HG03469 (cell line): ENCODE results near the gene EIF5A2.
A peak's percentile ranks its signal among the peaks of the same experiment; 100 is the strongest.
"Not testable (repeated sequence)": the region's sequence is repeated elsewhere in the genome, so short reads cannot be mapped to it uniquely, and the experiment has no call there.

Source experiments
- ATAC-seq: cut with Tn5 transposase; IDR thresholded peaks from one replicate; pipeline ENCODE4 v1.9.1; 2021; ENCODE audit warnings: mild to moderate bottlenecking, moderate library complexity, moderate number of reproducible peaks; ENCODE audit not compliant: unreplicated experiment

Gene EIF5A2

DNA sequence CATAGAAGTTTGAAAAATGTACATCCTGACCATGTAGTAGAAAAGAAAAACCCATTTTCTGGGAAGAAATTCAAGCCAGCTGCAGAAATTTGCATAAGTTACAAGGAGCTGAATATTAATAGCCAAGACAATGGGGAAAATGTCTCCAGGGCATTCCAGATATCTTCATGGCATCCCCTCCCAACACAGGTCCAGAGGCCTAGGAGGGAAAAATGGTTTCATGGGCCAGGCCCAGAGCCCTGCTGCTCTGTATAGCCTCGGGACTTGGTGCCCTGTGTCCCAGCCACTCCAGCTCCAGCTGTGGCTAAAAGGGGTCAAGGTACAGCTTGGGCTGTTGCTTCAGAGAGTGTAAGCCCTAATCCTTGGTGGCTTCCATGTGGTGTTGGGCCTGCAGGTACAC lies 11.2 kb downstream of the EIF5A2 start:
- ATAC-seq = not testable (repeated sequence)

DNA sequence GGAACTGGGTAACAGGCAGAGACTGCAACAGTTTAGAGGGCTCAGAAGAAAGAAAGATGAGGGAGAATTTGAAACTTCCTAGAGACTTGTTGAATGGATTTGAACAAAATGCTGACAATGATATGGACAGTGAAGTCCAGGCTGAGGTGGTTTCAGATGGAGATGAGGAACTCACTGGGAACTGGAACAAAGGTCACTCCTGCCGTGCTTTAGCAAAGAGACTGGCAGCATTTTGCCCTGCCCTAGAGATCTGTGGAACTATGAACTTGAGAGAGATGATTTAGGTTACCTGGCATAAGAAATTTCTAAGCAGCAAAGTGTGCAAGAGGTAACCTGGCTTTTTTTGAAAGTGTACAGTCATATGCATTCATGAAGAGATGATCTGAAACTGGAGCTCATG lies 11.7 kb downstream of the EIF5A2 start:
- ATAC-seq = no peak

DNA sequence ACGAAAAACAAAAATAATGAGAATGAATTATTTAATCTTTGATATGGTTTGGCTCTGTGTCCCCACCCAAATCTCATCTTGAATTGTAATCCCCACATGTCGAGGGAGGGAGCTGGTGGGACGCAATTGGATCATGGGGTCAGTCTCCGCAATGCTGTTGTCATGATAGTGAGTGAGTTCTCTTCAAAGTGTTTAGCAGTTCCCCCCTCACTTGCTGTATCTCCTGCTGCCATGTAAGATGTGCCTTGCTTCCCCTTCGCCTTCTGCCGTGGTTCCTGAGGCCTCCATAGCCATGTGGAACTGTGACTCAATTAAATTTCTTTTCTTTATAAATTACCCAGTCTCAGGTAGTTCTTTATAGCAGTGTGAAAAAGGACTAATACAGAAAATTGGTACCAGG lies 12.1 kb downstream of the EIF5A2 start:
- ATAC-seq = not testable (repeated sequence)

DNA sequence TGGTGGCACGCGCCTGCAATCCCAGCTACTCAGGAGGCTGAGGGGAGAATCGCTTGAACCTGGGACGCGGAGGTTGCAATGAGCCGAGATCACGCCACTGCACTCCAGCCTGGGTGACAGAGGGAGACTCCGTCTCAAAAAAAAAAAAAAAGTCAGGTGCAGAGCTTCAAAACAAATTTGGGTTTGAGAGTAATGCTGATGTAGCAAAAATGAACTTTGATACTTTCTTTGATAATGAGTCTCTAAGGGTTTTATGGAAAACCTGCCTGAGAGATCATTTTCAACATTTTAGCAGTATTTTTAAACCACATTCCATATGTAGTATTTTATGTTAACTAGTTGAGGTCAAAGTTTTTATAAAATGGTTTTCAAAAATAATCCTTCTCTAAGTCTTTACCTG lies 14.5 kb downstream of the EIF5A2 start:
- no peak for ATAC-seq

DNA sequence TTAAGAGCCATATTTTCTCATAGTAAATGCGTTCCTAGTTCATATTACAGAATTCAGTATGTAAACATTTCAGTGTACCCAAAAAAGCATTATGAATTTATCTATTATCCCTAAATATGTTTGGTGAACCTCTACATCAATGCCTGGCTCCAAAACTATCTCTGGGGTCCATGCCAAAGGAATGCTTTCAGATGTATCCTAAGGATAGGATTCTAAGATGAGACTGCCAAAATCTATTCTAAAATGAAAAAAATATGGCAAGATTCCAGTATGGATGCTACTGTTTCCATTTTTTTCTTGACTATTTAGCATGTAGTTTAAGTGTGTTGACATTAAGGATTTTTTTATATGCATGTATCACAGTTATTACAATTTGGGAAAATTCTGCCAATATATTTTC lies 18.8 kb downstream of the EIF5A2 start:
- ATAC-seq = no peak

DNA sequence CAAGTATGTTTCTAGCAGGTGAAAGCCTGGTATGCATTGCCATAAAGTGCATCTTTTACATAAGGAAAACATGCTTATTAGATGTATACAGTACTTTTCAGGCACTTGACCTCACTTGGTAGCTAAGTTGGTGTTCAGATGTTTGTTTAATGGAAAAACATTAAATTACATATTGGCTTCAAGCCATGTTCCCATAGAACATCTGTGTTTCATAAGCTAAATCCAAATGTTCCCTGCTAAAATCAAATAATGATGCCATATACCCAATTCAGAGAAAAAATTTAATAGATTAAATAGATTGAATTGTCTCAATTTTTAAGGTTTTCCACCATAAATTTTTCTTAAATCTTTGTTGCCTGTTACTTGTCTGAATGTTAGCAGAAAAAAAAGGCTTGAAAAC lies 19.3 kb downstream of the EIF5A2 start:
- ATAC-seq = no peak

DNA sequence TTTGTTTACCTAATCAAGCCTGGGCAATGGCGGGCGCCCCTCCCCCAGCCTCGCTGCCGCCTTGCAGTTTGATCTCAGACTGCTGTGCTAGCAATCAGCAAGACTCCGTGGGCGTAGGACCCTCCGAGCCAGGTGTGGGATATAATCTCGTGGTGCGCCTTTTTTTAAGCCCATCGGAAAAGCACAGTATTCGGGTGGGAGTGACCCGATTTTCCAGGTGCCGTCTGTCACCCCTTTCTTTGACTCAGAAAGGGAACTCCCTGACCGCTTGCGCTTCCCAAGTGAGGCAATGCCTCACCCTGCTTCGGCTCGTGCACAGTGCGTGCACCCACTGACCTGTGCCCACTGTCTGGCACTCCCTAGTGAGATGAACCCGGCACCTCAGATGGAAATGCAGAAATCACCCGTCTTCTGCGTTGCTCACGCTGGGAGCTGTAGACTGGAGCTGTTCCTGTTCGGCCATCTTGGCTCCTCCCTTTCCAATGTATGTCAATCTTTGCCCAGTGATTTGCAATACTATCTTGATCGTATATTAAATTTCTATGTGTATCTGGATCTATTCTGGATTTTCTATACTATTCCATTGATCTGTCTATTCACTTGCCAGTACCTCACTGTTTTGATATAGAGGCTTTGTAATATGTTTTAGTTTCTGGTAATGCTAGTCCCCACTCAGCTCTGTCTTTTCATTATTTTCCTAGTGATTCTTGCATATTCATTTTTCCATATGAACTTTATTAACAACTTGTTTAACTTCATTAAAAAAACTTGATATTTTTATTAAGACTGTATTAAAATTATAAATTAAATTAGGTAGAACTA lies 24.1 kb downstream of the EIF5A2 start:
- not testable (repeated sequence) for ATAC-seq

DNA sequence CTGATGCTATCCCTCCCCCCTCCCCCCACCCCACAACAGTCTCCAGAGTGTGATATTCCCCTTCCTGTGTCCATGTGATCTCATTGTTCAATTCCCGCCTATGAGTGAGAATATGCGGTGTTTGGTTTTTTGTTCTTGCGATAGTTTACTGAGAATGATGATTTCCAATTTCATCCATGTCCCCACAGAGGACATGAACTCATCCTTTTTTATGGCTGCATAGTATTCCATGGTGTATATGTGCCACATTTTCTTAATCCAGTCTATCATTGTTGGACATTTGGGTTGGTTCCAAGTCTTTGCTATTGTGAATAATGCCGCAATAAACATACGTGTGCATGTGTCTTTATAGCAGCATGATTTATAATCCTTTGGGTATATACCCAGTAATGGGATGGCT lies 29.7 kb downstream of the EIF5A2 start:
- ATAC-seq = not testable (repeated sequence)

DNA sequence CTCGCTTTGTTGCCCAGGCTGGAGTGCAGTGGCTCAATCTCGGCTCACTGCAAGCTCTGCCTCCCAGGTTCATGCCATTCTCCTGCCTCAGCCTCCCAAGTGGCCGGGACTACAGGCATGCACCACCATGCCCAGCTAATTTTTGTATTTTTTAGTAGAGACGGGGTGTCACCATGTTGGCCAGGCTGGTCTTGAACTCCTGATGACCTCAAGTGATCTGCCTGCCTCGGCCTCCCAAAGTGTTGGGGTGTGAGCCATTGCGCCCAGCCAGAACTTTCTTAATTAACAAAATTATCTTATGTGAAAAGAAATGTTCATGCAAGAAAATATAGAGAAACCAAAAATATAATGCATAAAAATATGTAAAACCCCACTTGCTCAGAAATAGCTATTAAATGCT lies 31.1 kb downstream of the EIF5A2 start:
- ATAC-seq = not testable (repeated sequence)

DNA sequence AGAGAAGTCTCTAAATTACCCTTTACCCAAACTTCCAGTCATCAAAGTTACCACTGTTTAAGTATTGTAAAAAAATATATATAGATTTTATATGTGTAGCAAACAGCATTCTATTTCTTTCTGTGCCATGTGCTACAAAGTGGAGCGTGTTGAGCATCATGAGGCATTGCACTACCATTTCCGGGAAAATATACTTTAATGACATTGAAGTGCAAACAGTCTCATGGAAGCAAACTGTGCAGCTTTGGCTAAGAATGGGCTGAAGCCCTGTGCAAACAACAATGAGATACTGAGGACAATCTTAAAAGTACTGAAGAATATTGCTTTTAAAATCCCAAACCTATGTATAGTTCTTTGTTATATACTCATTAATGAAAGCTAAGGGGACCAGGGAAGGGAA lies 31.9 kb downstream of the EIF5A2 start:
- no peak for ATAC-seq

DNA sequence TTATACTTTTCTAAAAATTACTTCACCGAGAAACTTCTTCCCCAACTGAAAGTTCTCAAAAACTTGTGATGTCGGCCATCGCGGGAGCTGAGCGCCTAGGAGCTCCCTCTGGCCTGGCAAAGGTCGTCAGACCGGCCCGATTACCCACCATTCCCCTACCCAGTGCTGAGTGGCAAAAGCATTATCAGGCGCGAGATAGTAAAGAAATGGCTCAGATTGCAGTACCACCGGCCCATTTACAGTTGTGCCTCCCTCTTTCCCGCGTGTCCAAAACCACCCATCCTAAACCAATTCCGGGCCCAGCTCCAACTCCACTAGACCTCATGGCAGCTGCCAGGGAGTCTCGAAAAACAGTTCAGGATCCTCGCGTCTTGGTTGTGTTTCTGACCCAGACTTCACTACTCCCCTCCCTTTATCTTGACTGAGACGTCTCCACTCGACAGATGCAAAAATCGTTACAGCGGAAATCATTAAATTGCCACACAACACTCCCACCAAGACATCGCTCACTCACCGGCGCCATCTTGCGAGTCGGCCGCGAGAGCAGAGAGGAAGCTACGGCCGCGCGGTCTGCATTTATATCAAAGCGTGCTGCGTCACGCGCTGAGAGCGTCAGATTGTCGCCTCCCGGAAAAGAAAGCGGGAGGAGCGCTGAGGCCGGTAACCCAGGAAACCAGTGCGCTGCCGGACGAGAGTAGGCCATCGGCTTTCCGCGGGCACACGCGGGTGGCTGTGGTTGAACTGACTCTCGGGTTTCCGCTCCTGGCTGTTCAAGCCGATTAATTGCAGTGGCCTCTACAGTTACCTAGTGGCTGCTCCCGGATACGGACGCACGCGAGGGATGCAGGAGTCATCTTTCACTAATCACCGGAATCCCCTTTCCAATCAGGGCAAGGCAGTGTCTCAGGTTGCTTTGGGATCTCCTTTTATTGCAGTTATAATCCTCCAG lies 38.5 kb downstream of the EIF5A2 start, which contains the start of gene RPL22L1:
Gene RPL22L1 (minus strand): TSS at position 551 of the 949 bp plus-strand sequence. CDS start 28 bp downstream, at position 523.
- ATAC-seq = peak; percentile 95

DNA sequence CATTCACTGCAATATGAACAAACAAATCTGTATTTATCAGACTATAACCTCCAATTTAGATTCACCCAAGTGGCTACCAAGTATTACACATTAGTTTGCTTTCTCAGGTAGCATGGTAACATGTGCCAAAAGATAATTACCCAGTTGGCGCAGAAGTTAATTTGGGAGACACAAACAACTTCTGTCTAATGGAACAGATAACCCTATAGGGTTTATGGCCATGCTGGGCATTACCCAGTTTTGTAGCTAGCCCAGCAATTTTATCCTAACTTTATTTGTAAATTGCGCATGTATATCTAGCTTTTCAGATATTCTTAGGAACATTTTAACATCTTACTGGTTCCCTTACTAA lies 39.2 kb downstream of the EIF5A2 start:
- no peak for ATAC-seq

DNA sequence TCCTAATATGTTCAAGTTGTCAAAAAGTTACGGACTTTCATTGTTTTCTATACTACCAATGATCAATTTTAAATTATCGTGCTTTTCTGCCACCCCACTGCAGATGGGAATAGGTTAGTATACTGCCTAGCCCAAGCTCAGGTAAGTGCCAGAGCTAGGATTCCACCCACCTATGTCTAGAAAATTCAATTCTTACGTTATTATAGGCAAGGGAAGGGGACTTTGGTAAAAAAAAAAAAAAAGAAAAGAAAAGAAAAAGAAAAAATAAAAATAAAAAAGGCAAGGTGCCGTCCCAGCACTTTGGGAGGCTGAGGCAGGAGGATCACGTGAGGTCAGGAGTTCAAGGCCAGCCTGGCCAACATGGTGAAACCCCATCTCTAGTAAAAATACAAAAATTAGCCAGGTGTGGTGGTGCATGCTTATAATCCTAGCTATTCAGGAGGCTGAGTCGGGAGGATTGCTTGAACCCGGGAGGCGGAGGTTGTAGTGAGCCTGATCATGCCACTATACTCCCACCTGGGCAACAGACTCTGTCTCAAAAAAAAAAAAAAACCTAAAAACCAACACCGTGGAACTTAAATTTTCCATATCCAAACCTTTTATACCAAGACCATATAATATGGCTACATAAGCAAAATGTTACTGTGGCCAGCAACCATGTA lies 39.7 kb downstream of the EIF5A2 start:
- no peak for ATAC-seq

DNA sequence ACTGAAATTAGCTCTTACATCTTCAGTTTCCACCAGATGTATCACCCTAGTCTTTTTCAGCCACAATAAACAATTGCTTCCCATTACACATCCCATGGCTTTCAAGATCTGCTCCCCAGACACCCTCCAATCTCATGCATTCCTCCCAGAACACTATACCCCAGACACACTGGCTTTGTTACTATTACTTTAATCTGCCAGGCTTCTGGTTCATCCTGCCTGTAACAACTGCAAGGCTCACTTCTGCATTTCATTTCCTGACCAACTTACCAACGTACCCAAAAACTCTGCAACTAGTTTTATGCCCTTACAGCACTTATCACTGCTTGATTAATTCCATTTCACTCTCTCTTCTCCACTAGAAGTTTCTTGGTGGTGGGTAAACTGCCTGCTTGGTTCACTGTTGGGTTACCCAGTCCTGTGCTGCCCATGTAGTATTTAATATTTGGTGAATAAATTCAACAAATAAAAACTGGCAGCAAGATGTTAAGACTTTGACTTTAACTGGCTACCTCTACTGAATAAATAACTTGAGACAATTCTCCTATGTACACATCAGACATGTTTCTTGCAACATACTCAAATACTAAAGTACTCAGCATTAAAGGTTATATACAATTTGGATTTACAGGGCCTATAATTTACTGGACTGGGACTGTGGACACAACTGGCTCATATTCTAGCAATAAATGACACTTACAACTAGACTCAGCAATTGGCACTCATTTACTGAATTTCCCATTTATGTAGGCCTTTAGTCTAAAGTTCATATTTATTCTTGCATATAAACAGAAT lies 41.1 kb downstream of the EIF5A2 start:
- no peak for ATAC-seq

DNA sequence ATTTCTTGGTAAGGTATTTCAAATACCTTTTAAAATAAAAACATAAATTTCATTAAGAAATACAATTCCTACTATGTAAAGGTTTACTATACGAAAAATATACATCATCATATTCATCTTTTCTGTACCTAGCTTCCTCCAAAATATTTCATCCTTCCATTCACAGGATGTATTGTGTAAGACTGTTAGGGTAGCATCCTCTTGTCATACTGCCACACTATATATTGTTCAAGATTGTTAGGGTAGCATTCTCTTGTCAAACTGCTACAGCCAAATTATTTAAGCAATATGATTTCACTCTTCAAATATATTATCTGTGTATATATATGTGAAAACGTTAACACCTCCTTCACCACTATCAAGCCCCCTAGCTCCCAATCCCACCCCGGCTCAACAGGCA lies 41.9 kb downstream of the EIF5A2 start:
- ATAC-seq = no peak

DNA sequence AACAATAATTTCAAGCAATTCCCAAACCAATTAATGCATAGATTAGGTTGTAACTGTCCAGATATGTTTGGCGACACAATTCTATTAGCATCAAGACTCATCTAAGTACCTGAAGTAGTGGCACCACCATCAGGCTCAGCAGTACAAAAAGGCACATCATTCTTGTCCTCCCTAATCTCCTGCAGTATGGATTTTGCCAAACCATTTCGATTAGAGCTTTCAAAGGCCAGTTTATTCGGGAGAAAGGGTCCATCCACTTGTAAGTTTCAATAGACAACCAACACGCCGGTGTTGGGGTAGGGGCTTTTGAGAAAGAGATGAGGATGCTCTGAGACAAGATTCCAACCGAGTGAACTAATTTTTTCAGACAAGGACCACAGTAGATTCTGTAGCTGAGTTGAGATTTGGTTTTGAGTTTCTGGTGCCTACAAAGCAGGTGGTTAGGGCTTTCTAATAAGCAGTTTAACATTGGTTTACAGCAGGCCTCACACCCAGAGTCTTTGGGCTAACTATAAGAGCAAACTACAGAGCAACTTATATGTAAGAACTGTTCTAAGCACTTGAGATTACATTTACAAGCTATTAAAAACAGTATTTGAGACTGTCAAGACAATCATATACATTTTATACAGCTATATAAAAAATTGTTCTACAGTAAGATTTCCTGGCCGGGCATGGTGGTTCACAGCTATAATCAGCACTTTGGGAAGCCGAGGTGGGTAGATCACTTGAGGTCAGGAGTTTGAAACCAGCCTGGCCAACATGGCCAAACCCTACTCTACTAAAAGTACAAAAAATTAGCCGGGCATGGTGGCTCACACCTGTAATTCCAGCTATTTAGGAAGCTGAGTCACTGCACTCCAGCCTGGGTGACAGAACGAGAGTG lies 43.0 kb downstream of the EIF5A2 start:
- ATAC-seq = no peak

DNA sequence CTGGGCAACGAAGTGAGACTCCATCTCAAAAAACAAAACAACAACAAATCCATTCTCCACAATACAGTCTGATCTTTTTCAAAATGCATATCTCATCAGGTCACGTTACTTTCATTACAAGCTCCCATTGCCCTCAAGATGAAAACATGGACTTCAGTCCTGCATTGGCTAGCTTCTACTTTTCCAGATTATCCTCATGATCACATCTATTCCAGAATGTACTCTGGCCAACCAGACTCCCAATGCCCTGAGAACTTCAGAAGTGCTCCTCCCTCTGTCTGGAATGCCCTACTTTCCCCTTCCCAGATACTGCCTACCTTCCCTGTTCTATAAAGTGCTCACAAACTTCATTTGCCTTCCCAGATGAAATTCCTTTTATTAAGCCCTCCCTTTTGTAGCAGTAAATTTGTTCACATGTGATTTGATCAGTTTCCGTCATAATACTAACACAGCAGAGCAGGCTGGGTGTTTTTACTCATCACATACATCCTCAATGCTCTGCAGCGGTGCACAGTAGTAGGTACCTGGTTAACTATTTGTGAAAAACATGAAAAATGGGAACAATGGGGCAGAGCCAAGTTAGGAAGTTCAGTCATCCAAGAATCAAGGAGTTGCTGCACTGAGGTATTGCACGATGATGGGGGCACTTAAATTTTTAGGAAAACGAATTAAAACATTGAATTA lies 43.8 kb downstream of the EIF5A2 start:
- ATAC-seq = no peak

DNA sequence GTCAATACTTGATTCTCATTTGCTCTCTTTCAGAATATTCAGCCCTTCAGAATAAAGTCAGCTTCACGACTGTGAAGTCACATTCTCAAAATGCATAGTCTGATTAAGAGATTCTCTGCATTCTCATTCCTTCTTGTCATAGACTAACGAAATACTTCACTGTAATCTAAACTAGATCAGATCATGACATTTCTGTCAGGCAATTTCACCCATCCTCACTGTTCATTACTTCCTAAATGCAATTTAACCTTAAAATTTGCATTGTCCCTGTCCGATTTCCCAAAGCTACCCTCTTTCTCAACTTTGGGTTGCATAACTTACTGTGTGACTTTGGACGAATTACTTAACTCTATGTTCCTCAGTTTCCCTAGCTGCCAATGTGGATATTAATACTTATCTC lies 44.6 kb downstream of the EIF5A2 start:
- no peak for ATAC-seq
